ENCODE data around the gene SGO2.

SGO2 gene

GRCh38 chr2:200525882-200526651 is at the start of gene SGO2:
Gene SGO2 (plus strand): TSS chr2:200526207. CDS start chr2:200532976, 6,769 bp downstream.
- peak; percentile 24 to 96 (median 89) for DNase-seq

- DNase-seq: peak in 2 of 56 donors; percentile 19 to 37
These were observed 49.2 kb upstream of the SGO2 start for GRCh38 chr2:200476836-200477235.

- peak in 35 of 56 donors; percentile 21 to 74 (median 50) for DNase-seq
These were observed 48.3 kb upstream of the SGO2 start for GRCh38 chr2:200477667-200478131.

- DNase-seq: no peak
These were observed 46.2 kb upstream of the SGO2 start for GRCh38 chr2:200479692-200480265.

GRCh38 chr2:200482194-200482593 is 43.8 kb upstream of the SGO2 start:
- DNase-seq: no peak

GRCh38 chr2:200483729-200484198 is 42.2 kb upstream of the SGO2 start:
- no peak for DNase-seq

GRCh38 chr2:200484934-200485333 is 41.1 kb upstream of the SGO2 start:
- DNase-seq: no peak

GRCh38 chr2:200486529-200486928 is 39.5 kb upstream of the SGO2 start:
- no peak for DNase-seq

- no peak for DNase-seq
These were observed 37.8 kb upstream of the SGO2 start for GRCh38 chr2:200488169-200488568.

- no peak for DNase-seq
These were observed 36.0 kb upstream of the SGO2 start for GRCh38 chr2:200490001-200490400.

GRCh38 chr2:200492656-200493055 is 33.4 kb upstream of the SGO2 start:
- no peak for DNase-seq

- DNase-seq: no peak
These were observed 32.0 kb upstream of the SGO2 start for GRCh38 chr2:200494048-200494447.

GRCh38 chr2:200496696-200497095 is 29.3 kb upstream of the SGO2 start:
- DNase-seq: no peak

- no peak for DNase-seq
These were observed 27.4 kb upstream of the SGO2 start for GRCh38 chr2:200498402-200499162.

- DNase-seq: no peak
These were observed 23.8 kb upstream of the SGO2 start for GRCh38 chr2:200502196-200502595.

- DNase-seq: no peak
These were observed 19.3 kb upstream of the SGO2 start for GRCh38 chr2:200506679-200507078.

- no peak for DNase-seq
These were observed 18.8 kb upstream of the SGO2 start for GRCh38 chr2:200507179-200507578.

GRCh38 chr2:200509235-200509611 is 16.8 kb upstream of the SGO2 start:
- peak in 10 of 56 donors; percentile 4 to 40 (median 17) for DNase-seq

- peak; percentile 18 to 94 (median 83) for DNase-seq
These were observed 16.2 kb upstream of the SGO2 start, which contains the start of gene KCTD18 for GRCh38 chr2:200509612-200510433. Gene KCTD18 (minus strand): TSS chr2:200510068. CDS start chr2:200507016, 3,052 bp downstream.

- no peak for DNase-seq
These were observed 10.9 kb upstream of the SGO2 start for GRCh38 chr2:200515155-200515554.

- DNase-seq: no peak
These were observed 2.8 kb upstream of the SGO2 start for GRCh38 chr2:200523158-200523557.
